Activated T-cell treated with anti-CD3 and anti-CD28 coated beads, Interleukin-2, amount 50 U/mL, for 48 hours (primary cell): Measurements from ENCODE around the gene HSD3B1.
"Not testable (repeated sequence)": the region's sequence is repeated elsewhere in the genome, so short reads cannot be mapped to it uniquely, and the experiment has no call there.

ENCODE experiments used
- DNase-seq, 2 experiments: peaks; one replicate each; pipeline ENCODE4 v3.0.0-alpha.2; 2020

The HSD3B1 gene

GRCh38 chr1:119492763-119493162, 14.2 kb upstream of the HSD3B1 start:
- DNase-seq, result no peak

- DNase-seq, result no peak
Measured at GRCh38 chr1:119504831-119505230, 2.2 kb upstream of the HSD3B1 start.

- no peak for DNase-seq
Measured at GRCh38 chr1:119510046-119510445, 3.0 kb downstream of the HSD3B1 start.

- no peak for DNase-seq
Measured at GRCh38 chr1:119515221-119515620, 8.2 kb downstream of the HSD3B1 start.

GRCh38 chr1:119516247-119516646, 9.2 kb downstream of the HSD3B1 start:
- no peak for DNase-seq

GRCh38 chr1:119516680-119517079, 9.7 kb downstream of the HSD3B1 start:
- DNase-seq, result no peak

GRCh38 chr1:119517667-119518066, 10.7 kb downstream of the HSD3B1 start:
- not testable (repeated sequence) for DNase-seq

GRCh38 chr1:119531606-119532323, 24.8 kb downstream of the HSD3B1 start:
- DNase-seq, result no peak

- DNase-seq, result no peak
Measured at GRCh38 chr1:119532324-119532910, 25.4 kb downstream of the HSD3B1 start.

- DNase-seq, result no peak
Measured at GRCh38 chr1:119535381-119535780, 28.4 kb downstream of the HSD3B1 start.

- DNase-seq, result no peak
Measured at GRCh38 chr1:119537966-119538365, 31.0 kb downstream of the HSD3B1 start.

GRCh38 chr1:119539636-119540035, 32.6 kb downstream of the HSD3B1 start:
- DNase-seq, result no peak

GRCh38 chr1:119541389-119541788, 34.4 kb downstream of the HSD3B1 start:
- no peak for DNase-seq

GRCh38 chr1:119542492-119542946, 35.5 kb downstream of the HSD3B1 start:
- no peak for DNase-seq

GRCh38 chr1:119544165-119544762, 37.3 kb downstream of the HSD3B1 start:
- no peak for DNase-seq

- DNase-seq, result no peak
Measured at GRCh38 chr1:119546641-119547040, 39.6 kb downstream of the HSD3B1 start.

GRCh38 chr1:119547306-119547705, 40.3 kb downstream of the HSD3B1 start:
- no peak for DNase-seq

GRCh38 chr1:119547805-119548204, 40.8 kb downstream of the HSD3B1 start:
- no peak for DNase-seq

GRCh38 chr1:119549719-119550132, 42.7 kb downstream of the HSD3B1 start:
- DNase-seq, result peak; percentile 18 to 24

- DNase-seq, result no peak
Measured at GRCh38 chr1:119550381-119550780, 43.4 kb downstream of the HSD3B1 start.

GRCh38 chr1:119551218-119551617, 44.2 kb downstream of the HSD3B1 start:
- DNase-seq, result no peak

- not testable (repeated sequence) for DNase-seq
Measured at GRCh38 chr1:119552656-119553055, 45.6 kb downstream of the HSD3B1 start.

GRCh38 chr1:119553302-119554071, 46.5 kb downstream of the HSD3B1 start:
- DNase-seq, result not testable (repeated sequence)
